Spleen (tissue), 11 donors: ENCODE data around the gene ARHGAP30. TPM values are rescaled to one million over a fixed set of nuclear protein-coding genes. Genes with fewer than 3 reads are reported as not detected.

Experiments
- DNase-seq: peaks from one replicate; pipeline ENCODE4 v3.0.0-alpha.2; 2020
- H3K27ac ChIP-seq, 8 donors: fragments of 200-600 bp; sonication (generic) in 7 of 8; 1 replicate in 4 of 8; 2 replicates in 4 of 8; pipeline versions ENCODE4 v1.5.0 to v1.8.0; 2016 to 2021; ENCODE audit warnings: inconsistent platforms in 4 of 8, mild to moderate bottlenecking in 4 of 8, moderate library complexity in 1 of 8
- H3K27me3 ChIP-seq, 7 donors: fragments of 200-600 bp; sonication (generic) in 6 of 7; replicated peaks in 1 of 7; 1 replicate in 4 of 7; 2 replicates in 3 of 7; pipeline versions ENCODE4 v1.5.0 to v1.8.0; 2016 to 2021; ENCODE audit warnings: inconsistent platforms in 3 of 7, mild to moderate bottlenecking in 1 of 7
- H3K36me3 ChIP-seq, 6 donors: fragments of 200-600 bp; sonication (generic) in 5 of 6; 1 replicate in 4 of 6; 2 replicates in 2 of 6; pipeline versions ENCODE4 v1.5.0 to v1.8.0; 2016 to 2021; ENCODE audit warnings: inconsistent platforms in 2 of 6
- H3K4me1 ChIP-seq, 6 donors: fragments of 200-600 bp; sonication (generic) in 5 of 6; 1 replicate in 3 of 6; 2 replicates in 3 of 6; pipeline versions ENCODE4 v1.5.0 to v1.8.0; 2016 to 2021; ENCODE audit warnings: inconsistent platforms in 3 of 6
- H3K4me3 ChIP-seq, 8 donors: fragments of 200-600 bp; sonication (generic) in 7 of 8; 1 replicate in 4 of 8; 2 replicates in 4 of 8; pipeline versions ENCODE4 v1.5.0 to v1.8.0; 2016 to 2021; ENCODE audit warnings: inconsistent platforms in 4 of 8, mild to moderate bottlenecking in 4 of 8, moderate library complexity in 2 of 8
- H3K9me3 ChIP-seq, 8 donors: fragments of 200-600 bp; sonication (generic) in 7 of 8; 1 replicate in 4 of 8; 2 replicates in 4 of 8; pipeline versions ENCODE4 v1.5.0 to v1.8.0; 2016 to 2021; ENCODE audit warnings: inconsistent platforms in 4 of 8
- POLR2A ChIP-seq, 3 donors: fragments of 450-650 bp; IDR thresholded peaks; one replicate each; pipeline ENCODE4 v1.5.1; 2017; ENCODE audit warnings: antibody characterized with exemption in 3 of 3, mild to moderate bottlenecking in 1 of 3
- POLR2AphosphoS5 ChIP-seq, 3 donors: sonication (generic); formaldehyde crosslinking; IDR thresholded peaks; one replicate each; pipeline ENCODE4 v1.5.1; 2017; ENCODE audit warnings: antibody characterized with exemption in 3 of 3
- WGBS, 5 donors: extraction: QIAGEN DNeasy Blood & Tissue Kit in 3 of 5; methylation state at CpG; one replicate each; pipeline versions ENCODE4 v1.1.5 to v1.1.7; 2013 to 2018; 5-methylcytosine and 5-hydroxymethylcytosine counted together
- intact Hi-C: fragments of 100-400 bp; cut with DNase I; formaldehyde crosslinking; loops from one replicate; pipeline ENCODE4 v1.15.0; 2023; ENCODE audit warnings: low total_unique reads
- polyA plus RNA-seq, 3 donors: library from polyadenylated mRNA; stranded (reverse); fragments of 200-250 nt; gene quantifications; one replicate each; pipeline ENCODE4 v1.2.1, GENCODE V29; 2013
- total RNA-seq, 7 donors: library from RNA; depleted of rRNA in 3 of 7; stranded (reverse); fragments of >200 nt in 3 of 7; fragmentation: NEBNext Ultra II Directional in 4 of 7; extraction: Animal tissue kit (Norgen Biotek cat#: 25700) in 4 of 7; gene quantifications; one replicate each; pipeline versions ENCODE4 v1.1.0 to v1.2.1, GENCODE V29; 2016 to 2021
- TF ChIP-seq, protein P1 (sequence below), 11 experiments: fragments of 200-600 bp in 7 of 11; fragments of 450-650 bp in 4 of 11; sonication (generic) in 4 of 11; IDR thresholded peaks in 8 of 11; conservative IDR thresholded peaks in 3 of 11; 1 replicate in 7 of 11; 2 replicates in 4 of 11; pipeline versions ENCODE4 v1.4.0 to v1.8.0; 2016 to 2021; ENCODE audit warnings: antibody characterized with exemption in 11 of 11, inconsistent platforms in 4 of 11, mild to moderate bottlenecking in 1 of 11
- donor health status: healthy with polysubstance abuse.
- donor health status: DM: no; HTN: no; CAD: no; lungs with moderate emphysema.
- donor health status: DM: no; HTN: no; CAD: no.
- donor health status: Bipolar disorder and iron deficiency.
- donor health status: healthy.
- donor health status: DM: no; HTN: no; CAD: no.
- donor health status: DM: yes; HTN: yes; CAD: no.

The ARHGAP30 gene
- total and polyA plus RNA-seq, 10 donors, result 28.8 to 145 (median 120) TPM

DNA sequence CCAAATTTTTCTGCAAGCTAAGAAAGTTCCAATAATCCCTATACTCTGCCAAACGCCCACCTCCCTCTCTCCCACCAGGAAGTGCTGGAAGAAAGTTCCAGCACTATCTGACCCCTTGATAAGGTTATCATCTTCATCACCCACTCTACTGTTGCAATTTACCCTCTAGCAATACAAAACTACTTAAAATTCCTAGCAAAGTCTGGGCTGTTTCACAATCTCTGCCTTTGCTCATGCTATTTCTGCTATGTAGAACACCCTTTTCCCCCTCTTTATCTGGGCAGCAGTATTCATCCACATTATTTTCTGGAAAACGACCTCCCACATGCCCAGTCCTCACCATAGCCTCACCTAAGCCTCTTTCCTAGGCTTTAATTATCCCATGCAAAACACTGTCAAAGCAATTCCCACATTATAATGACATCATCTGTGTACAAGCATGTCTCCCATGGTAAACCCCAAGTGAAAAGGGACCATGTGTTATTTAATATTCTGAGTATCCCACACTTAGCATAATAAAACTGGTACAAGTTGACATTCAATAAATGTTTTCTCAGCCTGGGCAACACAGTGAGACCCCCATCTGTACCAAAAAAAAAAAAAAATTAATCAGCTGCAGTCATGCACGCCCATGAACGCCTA is 60.7 kb downstream of the ARHGAP30 start:
- DNase-seq, result no peak
- no peaks in the 10 kb centered on the region for H3K27me3 ChIP-seq
- intact Hi-C loops, result no loop called here
- H3K4me1 ChIP-seq, result peaks cover 9 to 51% (median 35%) of the 10 kb centered on the region in 6 donors
- no peaks in the 10 kb centered on the region for H3K9me3 ChIP-seq
- peak overlapping the region in 1 of 8 donors; percentile 10 for H3K27ac ChIP-seq
- 70 to 77% (median 75%) methylated on average over 4 of the region's 4 CpGs for WGBS, 5 donors
- H3K4me3 ChIP-seq, result no peak overlapping the region
- no peak for TF ChIP-seq POLR2AphosphoS5 (IDR thresholded peaks at IDR 0.05)
- no peak for TF ChIP-seq POLR2A (IDR thresholded peaks at IDR 0.05)
- TF ChIP-seq, protein P1, sequence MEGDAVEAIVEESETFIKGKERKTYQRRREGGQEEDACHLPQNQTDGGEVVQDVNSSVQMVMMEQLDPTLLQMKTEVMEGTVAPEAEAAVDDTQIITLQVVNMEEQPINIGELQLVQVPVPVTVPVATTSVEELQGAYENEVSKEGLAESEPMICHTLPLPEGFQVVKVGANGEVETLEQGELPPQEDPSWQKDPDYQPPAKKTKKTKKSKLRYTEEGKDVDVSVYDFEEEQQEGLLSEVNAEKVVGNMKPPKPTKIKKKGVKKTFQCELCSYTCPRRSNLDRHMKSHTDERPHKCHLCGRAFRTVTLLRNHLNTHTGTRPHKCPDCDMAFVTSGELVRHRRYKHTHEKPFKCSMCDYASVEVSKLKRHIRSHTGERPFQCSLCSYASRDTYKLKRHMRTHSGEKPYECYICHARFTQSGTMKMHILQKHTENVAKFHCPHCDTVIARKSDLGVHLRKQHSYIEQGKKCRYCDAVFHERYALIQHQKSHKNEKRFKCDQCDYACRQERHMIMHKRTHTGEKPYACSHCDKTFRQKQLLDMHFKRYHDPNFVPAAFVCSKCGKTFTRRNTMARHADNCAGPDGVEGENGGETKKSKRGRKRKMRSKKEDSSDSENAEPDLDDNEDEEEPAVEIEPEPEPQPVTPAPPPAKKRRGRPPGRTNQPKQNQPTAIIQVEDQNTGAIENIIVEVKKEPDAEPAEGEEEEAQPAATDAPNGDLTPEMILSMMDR (IDR thresholded peaks at IDR 0.05 in 8 of 11, conservative IDR thresholded peaks at IDR 0.05 in 3 of 11), result no peak
- no peaks in the 10 kb centered on the region for H3K36me3 ChIP-seq

DNA sequence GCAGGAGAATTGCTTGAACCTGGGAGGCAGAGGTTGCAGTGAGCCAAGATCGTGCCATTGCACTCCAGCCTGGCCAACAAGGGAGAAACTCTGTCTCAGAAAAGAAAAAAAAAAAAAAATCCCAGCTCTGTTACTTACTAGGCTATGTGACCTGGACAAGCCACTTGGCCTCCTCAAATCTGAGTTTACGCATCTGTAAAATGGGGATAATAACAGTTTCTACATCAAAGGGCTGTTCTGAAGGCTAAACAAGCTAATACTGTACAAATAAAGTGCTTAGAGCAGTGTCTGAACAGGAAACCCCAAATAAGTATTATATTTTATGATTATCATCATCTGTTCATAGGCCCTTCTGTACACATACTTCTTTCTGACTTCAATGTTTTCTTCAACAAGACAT is 62.3 kb downstream of the ARHGAP30 start:
- TF ChIP-seq POLR2A (IDR thresholded peaks at IDR 0.05) (no peak), POLR2AphosphoS5 (IDR thresholded peaks at IDR 0.05) (no peak)
- TF ChIP-seq, protein P1 (IDR thresholded peaks at IDR 0.05 in 8 of 11, conservative IDR thresholded peaks at IDR 0.05 in 3 of 11), result no peak
- no peak for DNase-seq
- Histone ChIP-seq H3K4me1 (peaks cover 0 to 38% (median 19%) of the 10 kb centered on the region in 6 donors), H3K36me3 (no peaks in the 10 kb centered on the region), H3K27ac (no peak overlapping the region), H3K9me3 (no peaks in the 10 kb centered on the region), H3K27me3 (no peaks in the 10 kb centered on the region), H3K4me3 (no peak overlapping the region)
- intact Hi-C loops, result no loop called here
- 94 to 100% (median 95%) methylated on average over 2 of the region's 2 CpGs for WGBS, 5 donors

DNA sequence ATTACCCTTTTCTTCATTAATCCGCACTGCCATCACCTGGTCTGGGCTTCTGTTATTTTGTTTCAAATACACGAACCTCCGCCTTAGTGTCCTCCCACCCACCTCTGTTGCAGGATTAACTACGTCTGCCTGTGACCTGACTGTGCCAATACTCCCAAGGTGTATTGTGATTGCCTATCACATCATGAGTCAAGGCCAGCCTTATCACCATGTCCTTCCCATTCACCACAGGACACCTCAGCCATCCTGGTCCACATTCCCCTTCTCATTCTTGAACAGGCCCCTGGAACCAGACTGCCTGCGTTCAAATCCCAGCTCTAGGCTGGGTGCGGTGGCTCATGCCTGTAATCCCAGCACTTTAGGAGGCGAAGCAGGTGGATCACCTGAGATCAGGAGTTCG is 63.1 kb downstream of the ARHGAP30 start:
- no peak for DNase-seq
- peaks cover 0 to 38% (median 15%) of the 10 kb centered on the region in 6 donors for H3K4me1 ChIP-seq
- H3K4me3 ChIP-seq, result no peak overlapping the region
- no peaks in the 10 kb centered on the region for H3K27me3 ChIP-seq
- H3K27ac ChIP-seq, result no peak overlapping the region
- peaks cover 0 to 6% (median 0%) of the 10 kb centered on the region in 6 donors for H3K36me3 ChIP-seq
- 93 to 95% (median 94%) methylated on average over 8 of the region's 8 CpGs for WGBS, 5 donors
- intact Hi-C loops, result no loop called here
- no peaks in the 10 kb centered on the region for H3K9me3 ChIP-seq
- TF ChIP-seq POLR2A (IDR thresholded peaks at IDR 0.05) (no peak), POLR2AphosphoS5 (IDR thresholded peaks at IDR 0.05) (no peak)
- TF ChIP-seq, protein P1 (IDR thresholded peaks at IDR 0.05 in 8 of 11, conservative IDR thresholded peaks at IDR 0.05 in 3 of 11), result no peak

DNA sequence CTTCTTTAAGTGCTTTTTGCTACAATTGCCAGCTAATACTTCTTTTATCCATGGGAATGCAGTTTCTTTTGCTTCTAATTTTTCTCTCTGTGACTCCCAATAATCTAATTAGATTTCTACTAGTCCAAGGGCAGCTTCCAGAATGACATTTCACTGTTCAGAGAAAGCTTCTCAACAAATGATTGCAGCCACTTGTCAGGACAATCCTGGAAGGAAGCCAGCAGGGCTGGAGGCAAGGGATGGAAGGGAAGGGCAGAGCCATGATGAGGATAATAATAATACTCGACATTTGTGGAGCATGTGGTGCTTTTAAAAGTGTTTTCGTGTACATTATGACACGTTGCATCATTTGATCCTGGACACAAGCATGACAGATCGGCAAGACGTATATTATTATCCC is 68.2 kb downstream of the ARHGAP30 start:
- no peak for DNase-seq
- H3K27me3 ChIP-seq, result no peaks in the 10 kb centered on the region
- 63 to 87% (median 75%) methylated on average over 5 of the region's 5 CpGs for WGBS, 5 donors
- TF ChIP-seq, protein P1 (IDR thresholded peaks at IDR 0.05 in 8 of 11, conservative IDR thresholded peaks at IDR 0.05 in 3 of 11), result no peak
- TF ChIP-seq POLR2A (IDR thresholded peaks at IDR 0.05) (no peak), POLR2AphosphoS5 (IDR thresholded peaks at IDR 0.05) (no peak)
- H3K4me3 ChIP-seq, result no peak overlapping the region
- intact Hi-C loops, result no loop called here
- H3K36me3 ChIP-seq, result peaks cover 0 to 44% (median 31%) of the 10 kb centered on the region in 6 donors
- peak overlapping the region in 2 of 8 donors; percentile 20 to 28 for H3K27ac ChIP-seq
- H3K4me1 ChIP-seq, result peaks cover 0 to 47% (median 19%) of the 10 kb centered on the region in 6 donors
- H3K9me3 ChIP-seq, result no peaks in the 10 kb centered on the region
